AG09319 (cell line): ENCODE data around the gene TGFB2.

ENCODE experiments used
- DNase-seq: peaks from one replicate; pipeline ENCODE4 v3.0.0-alpha.2; 2010; ENCODE audit warnings: low read depth; ENCODE audit errors: extremely low read depth
- CTCF ChIP-seq: IDR thresholded peaks from 2 replicates; pipeline ENCODE4 v1.5.1; 2011; ENCODE audit warnings: low read depth, mild to moderate bottlenecking, inconsistent platforms, low read length, moderate library complexity

Gene TGFB2

GRCh38 chr1:218488986-218489385 lies 143.8 kb downstream of the TGFB2 start:
- no peak for DNase-seq
- TF ChIP-seq CTCF, result no peak

GRCh38 chr1:218490406-218490922 lies 145.3 kb downstream of the TGFB2 start:
- TF ChIP-seq CTCF, result no peak
- no peak for DNase-seq

GRCh38 chr1:218492874-218493273 lies 147.7 kb downstream of the TGFB2 start:
- no peak for DNase-seq
- TF ChIP-seq CTCF, result no peak

- no peak for DNase-seq
- no peak for TF ChIP-seq CTCF
Measured at GRCh38 chr1:218493986-218494385, 148.8 kb downstream of the TGFB2 start.
